ENCODE measurements around the gene ADH4.

Gene ADH4

GRCh38 chr4:99078931-99079624 is 65.0 kb downstream of the ADH4 start:
- no peak for DNase-seq

- DNase-seq, result no peak
Observed at GRCh38 chr4:99078336-99078735, 65.8 kb downstream of the ADH4 start.

- DNase-seq, result no peak
Observed at GRCh38 chr4:99077177-99077576, 66.9 kb downstream of the ADH4 start.

GRCh38 chr4:99076292-99076976 is 67.7 kb downstream of the ADH4 start:
- no peak for DNase-seq

GRCh38 chr4:99074816-99075215 is 69.3 kb downstream of the ADH4 start:
- no peak for DNase-seq

Data from AML-193 (cell line).